ENCODE results near the gene PLSCR4.

- TF ChIP-seq EZH2 (IDR thresholded peaks at IDR 0.05; ENCODE audit: insufficient read depth, poor library complexity, severe bottlenecking) (no peak), EZH2phosphoT487 (IDR thresholded peaks at IDR 0.05; ENCODE audit: insufficient read depth, low read depth) (no peak)
These were observed 18.4 kb upstream of the PLSCR4 start for GRCh38 chr3:146269271-146269670.
